HEK293 (cell line): ENCODE data around the gene BACH2.

Source experiments
- BCL11B ChIP-seq: fragments of 450-650 bp; formaldehyde crosslinking; IDR thresholded peaks from 2 replicates; pipeline ENCODE4 v1.5.1; 2016; ENCODE audit warnings: low read depth, missing biosample characterization, missing genetic modification characterization
- GLI4 ChIP-seq: fragments of 450-650 bp; formaldehyde crosslinking; IDR thresholded peaks from 2 replicates; pipeline ENCODE4 v1.5.1; 2016; ENCODE audit warnings: missing biosample characterization, missing genetic modification characterization
- OSR2 ChIP-seq: fragments of 450-650 bp; formaldehyde crosslinking; IDR thresholded peaks from 2 replicates; pipeline ENCODE4 v1.5.1; 2016; ENCODE audit warnings: missing biosample characterization, missing genetic modification characterization
- PRDM4 ChIP-seq: fragments of 450-650 bp; formaldehyde crosslinking; IDR thresholded peaks from 2 replicates; pipeline ENCODE4 v1.5.1; 2017; ENCODE audit warnings: missing biosample characterization, missing genetic modification characterization
- REPIN1 ChIP-seq: fragments of 450-650 bp; formaldehyde crosslinking; IDR thresholded peaks from 2 replicates; pipeline ENCODE4 v1.5.1; 2017; ENCODE audit warnings: missing biosample characterization, missing genetic modification characterization, low read depth
- SP2 ChIP-seq: fragments of 450-650 bp; formaldehyde crosslinking; IDR thresholded peaks from 2 replicates; pipeline ENCODE4 v1.5.1; 2016; ENCODE audit warnings: missing biosample characterization, missing genetic modification characterization
- TRIM28 ChIP-seq: IDR thresholded peaks from 2 replicates; pipeline ENCODE4 v1.6.1; 2011; ENCODE audit warnings: low read length, control low read depth, borderline replicate concordance
- ZBTB20 ChIP-seq: fragments of 450-650 bp; formaldehyde crosslinking; IDR thresholded peaks from 2 replicates; pipeline ENCODE4 v1.5.1; 2016; ENCODE audit warnings: missing biosample characterization, missing genetic modification characterization
- ZBTB21 ChIP-seq: fragments of 450-650 bp; formaldehyde crosslinking; IDR thresholded peaks from 2 replicates; pipeline ENCODE4 v1.5.1; 2017; ENCODE audit warnings: missing biosample characterization, missing genetic modification characterization
- ZBTB49 ChIP-seq: fragments of 450-650 bp; formaldehyde crosslinking; IDR thresholded peaks from 2 replicates; pipeline ENCODE4 v1.5.1; 2016; ENCODE audit warnings: missing biosample characterization, missing genetic modification characterization, low read depth
- ZBTB7A ChIP-seq: fragments of 450-650 bp; formaldehyde crosslinking; IDR thresholded peaks from 2 replicates; pipeline ENCODE4 v1.5.1; 2016; ENCODE audit warnings: low read depth, missing biosample characterization, missing genetic modification characterization
- ZEB2 ChIP-seq: fragments of 450-650 bp; formaldehyde crosslinking; IDR thresholded peaks from 2 replicates; pipeline ENCODE4 v1.5.1; 2016; ENCODE audit warnings: missing biosample characterization, missing genetic modification characterization
- ZFP41 ChIP-seq: fragments of 450-650 bp; formaldehyde crosslinking; IDR thresholded peaks from 2 replicates; pipeline ENCODE4 v1.5.1; 2016; ENCODE audit warnings: missing biosample characterization, missing genetic modification characterization, borderline replicate concordance
- ZNF148 ChIP-seq: fragments of 450-650 bp; formaldehyde crosslinking; IDR thresholded peaks from 2 replicates; pipeline ENCODE4 v1.5.0; 2017; ENCODE audit warnings: missing biosample characterization, missing genetic modification characterization, borderline replicate concordance
- ZNF157 ChIP-seq: fragments of 450-650 bp; formaldehyde crosslinking; IDR thresholded peaks from 2 replicates; pipeline ENCODE4 v1.5.1; 2016; ENCODE audit warnings: missing biosample characterization, missing genetic modification characterization
- ZNF18 ChIP-seq: fragments of 450-650 bp; formaldehyde crosslinking; IDR thresholded peaks from 2 replicates; pipeline ENCODE4 v1.5.1; 2016; ENCODE audit warnings: missing biosample characterization, missing genetic modification characterization
- ZNF280D ChIP-seq: fragments of 450-650 bp; formaldehyde crosslinking; IDR thresholded peaks from 2 replicates; pipeline ENCODE4 v1.5.1; 2016; ENCODE audit warnings: missing biosample characterization, missing genetic modification characterization
- ZNF341 ChIP-seq: fragments of 450-650 bp; formaldehyde crosslinking; IDR thresholded peaks from 2 replicates; pipeline ENCODE4; 2016; ENCODE audit warnings: low read depth, missing biosample characterization, missing genetic modification characterization
- ZNF394 ChIP-seq: fragments of 450-650 bp; formaldehyde crosslinking; IDR thresholded peaks from 2 replicates; pipeline ENCODE4 v1.5.1; 2016; ENCODE audit warnings: missing biosample characterization, missing genetic modification characterization, mild to moderate bottlenecking, moderate library complexity, borderline replicate concordance
- ZNF488 ChIP-seq: fragments of 450-650 bp; formaldehyde crosslinking; IDR thresholded peaks from 2 replicates; pipeline ENCODE4 v1.5.1; 2016; ENCODE audit warnings: missing biosample characterization, missing genetic modification characterization
- ZNF501 ChIP-seq: fragments of 450-650 bp; formaldehyde crosslinking; IDR thresholded peaks from 2 replicates; pipeline ENCODE4 v1.5.1; 2016; ENCODE audit warnings: missing biosample characterization, missing genetic modification characterization
- ZNF558 ChIP-seq: fragments of 450-650 bp; formaldehyde crosslinking; IDR thresholded peaks from 2 replicates; pipeline ENCODE4 v1.5.1; 2016; ENCODE audit warnings: missing biosample characterization, missing genetic modification characterization
- ZNF561 ChIP-seq: fragments of 450-650 bp; IDR thresholded peaks from 2 replicates; pipeline ENCODE4 v1.5.1; 2018; ENCODE audit warnings: missing biosample characterization, missing genetic modification characterization, borderline replicate concordance
- ZNF677 ChIP-seq: fragments of 450-650 bp; IDR thresholded peaks from 2 replicates; pipeline ENCODE4 v1.5.0; 2018; ENCODE audit warnings: missing biosample characterization, mild to moderate bottlenecking, missing genetic modification characterization, moderate library complexity
- ZNF843 ChIP-seq: fragments of 450-650 bp; formaldehyde crosslinking; IDR thresholded peaks from 2 replicates; pipeline ENCODE4 v1.5.1; 2016; ENCODE audit warnings: missing biosample characterization, missing genetic modification characterization
- ZSCAN30 ChIP-seq: fragments of 450-650 bp; IDR thresholded peaks from 2 replicates; pipeline ENCODE4 v1.5.1; 2018; ENCODE audit warnings: missing biosample characterization, mild to moderate bottlenecking, missing genetic modification characterization, moderate library complexity

The BACH2 gene

GRCh38 chr6:89977808-89978748 is 318.6 kb downstream of the BACH2 start (continued):
- no peak for TF ChIP-seq ZNF157 (tag by site-specific recombination)
- TF ChIP-seq GLI4 (tag by site-specific recombination), result no peak
- peak; percentile 84 for TF ChIP-seq ZNF501 (tag by site-specific recombination)
- no peak for TF ChIP-seq ZNF280D (tag by site-specific recombination)
- peak; percentile 73; the same call in 1 of the 2 replicates for TF ChIP-seq ZBTB21
- no peak for TF ChIP-seq ZNF677
- TF ChIP-seq BCL11B, result peak; percentile 68; the same call in 1 of the 2 replicates
- TF ChIP-seq REPIN1 (tag by site-specific recombination), result no peak
- TF ChIP-seq ZNF561, result no peak; the same call in 1 of the 2 replicates
- TF ChIP-seq ZSCAN30 (tag by site-specific recombination), result peak; percentile 57
- TF ChIP-seq ZBTB7A (tag by site-specific recombination), result peak; percentile 45; the same call in 1 of the 2 replicates
- no peak for TF ChIP-seq ZNF341 (tag by site-specific recombination)
- TF ChIP-seq TRIM28, result peak; percentile 83; the same call in 1 of the 2 replicates
- peak; percentile 87 for TF ChIP-seq ZNF843 (tag by site-specific recombination)
- peak; percentile 70 for TF ChIP-seq ZNF18
- TF ChIP-seq OSR2, result peak; percentile 91
- TF ChIP-seq ZNF394 (tag by site-specific recombination), result peak; percentile 79
- TF ChIP-seq ZEB2, result peak; percentile 99
- TF ChIP-seq ZNF558, result peak; percentile 76
- peak; percentile 39; the same call in 1 of the 2 replicates for TF ChIP-seq SP2 (tag by site-specific recombination)
- TF ChIP-seq PRDM4 (tag by site-specific recombination), result peak; percentile 82
- TF ChIP-seq ZNF148 (tag by site-specific recombination), result no peak
- TF ChIP-seq ZBTB49 (tag by site-specific recombination), result no peak
- peak; percentile 99 for TF ChIP-seq ZBTB20 (tag by site-specific recombination)
- peak; percentile 88; the same call in 1 of the 2 replicates for TF ChIP-seq ZNF488
- TF ChIP-seq ZFP41 (tag by site-specific recombination), result no peak
